ENCODE results near the gene TSPAN6.

The TSPAN6 gene

DNA sequence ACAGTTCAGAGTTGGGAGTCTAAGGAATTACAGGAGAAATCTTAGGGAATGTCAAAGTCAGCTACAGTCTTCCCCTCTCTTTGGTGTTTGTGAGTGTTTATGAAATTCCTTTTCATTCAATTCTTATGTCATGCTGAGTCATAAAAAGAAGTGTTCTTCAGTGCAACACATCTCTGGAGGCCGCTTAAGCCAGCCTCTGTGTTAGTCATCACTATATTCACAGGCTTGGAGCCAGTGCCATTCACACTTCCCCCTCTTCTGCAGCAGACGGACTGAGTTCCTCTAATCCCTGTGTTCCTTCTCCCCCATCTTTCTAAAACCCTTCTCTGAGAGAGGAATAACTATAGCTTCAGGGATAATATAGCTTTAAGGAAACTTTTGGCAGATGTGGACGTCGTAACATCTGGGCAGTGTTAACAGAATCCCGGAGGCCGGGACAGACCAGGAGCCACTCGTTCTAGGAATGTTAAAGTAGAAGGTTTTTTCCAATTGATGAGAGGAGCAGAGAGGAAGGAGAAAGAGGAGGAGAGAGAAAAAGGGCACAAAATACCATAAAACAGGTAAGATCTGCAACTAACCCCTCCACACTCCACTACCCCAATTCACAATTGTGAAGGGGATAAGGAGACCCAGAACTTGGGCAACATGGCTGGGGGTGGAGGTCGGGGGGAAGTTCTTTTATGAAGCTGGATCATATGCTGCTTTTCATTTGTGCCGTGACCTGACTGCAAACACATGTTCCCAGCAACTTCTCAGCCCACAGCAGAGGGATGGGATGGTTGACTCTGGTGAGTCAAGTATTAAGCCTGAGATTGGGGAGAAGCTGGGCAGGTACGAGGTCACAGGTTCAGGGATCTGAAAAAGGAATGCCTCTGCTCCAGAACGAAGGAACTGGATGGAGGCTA lies 7.6 kb upstream of the TSPAN6 start, which contains the start of gene SRPX2:
Gene SRPX2 (plus strand): TSS at position 244 of the 905 bp plus-strand sequence. CDS start 2,124 bp downstream, outside the sequence.
- peak; percentile 96 for ATAC-seq
- TF ChIP-seq ZC3H10 (CRISPR knock-in tag; IDR thresholded peaks at IDR 0.05): no peak
- TF ChIP-seq, protein P1, sequence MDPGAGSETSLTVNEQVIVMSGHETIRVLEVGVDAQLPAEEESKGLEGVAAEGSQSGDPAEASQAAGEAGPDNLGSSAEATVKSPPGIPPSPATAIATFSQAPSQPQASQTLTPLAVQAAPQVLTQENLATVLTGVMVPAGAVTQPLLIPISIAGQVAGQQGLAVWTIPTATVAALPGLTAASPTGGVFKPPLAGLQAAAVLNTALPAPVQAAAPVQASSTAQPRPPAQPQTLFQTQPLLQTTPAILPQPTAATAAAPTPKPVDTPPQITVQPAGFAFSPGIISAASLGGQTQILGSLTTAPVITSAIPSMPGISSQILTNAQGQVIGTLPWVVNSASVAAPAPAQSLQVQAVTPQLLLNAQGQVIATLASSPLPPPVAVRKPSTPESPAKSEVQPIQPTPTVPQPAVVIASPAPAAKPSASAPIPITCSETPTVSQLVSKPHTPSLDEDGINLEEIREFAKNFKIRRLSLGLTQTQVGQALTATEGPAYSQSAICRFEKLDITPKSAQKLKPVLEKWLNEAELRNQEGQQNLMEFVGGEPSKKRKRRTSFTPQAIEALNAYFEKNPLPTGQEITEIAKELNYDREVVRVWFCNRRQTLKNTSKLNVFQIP (CRISPR knock-in tag; IDR thresholded peaks at IDR 0.05; ENCODE audit: borderline replicate concordance, low read depth): no peak
- TF ChIP-seq ZNF8 (CRISPR knock-in tag; IDR thresholded peaks at IDR 0.05): no peak
- TF ChIP-seq ZNF70 (CRISPR knock-in tag; IDR thresholded peaks at IDR 0.05): no peak
- TF ChIP-seq ZFP3 (CRISPR knock-in tag; IDR thresholded peaks at IDR 0.05): no peak
- TF ChIP-seq ZFP30 (CRISPR knock-in tag; IDR thresholded peaks at IDR 0.05): no peak
- no peak for TF ChIP-seq ESRRG (CRISPR knock-in tag; IDR thresholded peaks at IDR 0.05)
- TF ChIP-seq, protein P2, sequence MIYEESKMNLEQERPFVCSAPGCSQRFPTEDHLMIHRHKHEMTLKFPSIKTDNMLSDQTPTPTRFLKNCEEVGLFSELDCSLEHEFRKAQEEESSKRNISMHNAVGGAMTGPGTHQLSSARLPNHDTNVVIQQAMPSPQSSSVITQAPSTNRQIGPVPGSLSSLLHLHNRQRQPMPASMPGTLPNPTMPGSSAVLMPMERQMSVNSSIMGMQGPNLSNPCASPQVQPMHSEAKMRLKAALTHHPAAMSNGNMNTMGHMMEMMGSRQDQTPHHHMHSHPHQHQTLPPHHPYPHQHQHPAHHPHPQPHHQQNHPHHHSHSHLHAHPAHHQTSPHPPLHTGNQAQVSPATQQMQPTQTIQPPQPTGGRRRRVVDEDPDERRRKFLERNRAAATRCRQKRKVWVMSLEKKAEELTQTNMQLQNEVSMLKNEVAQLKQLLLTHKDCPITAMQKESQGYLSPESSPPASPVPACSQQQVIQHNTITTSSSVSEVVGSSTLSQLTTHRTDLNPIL (CRISPR knock-in tag; IDR thresholded peaks at IDR 0.05; ENCODE audit: low read depth): no peak
- TF ChIP-seq TOX (CRISPR knock-in tag; IDR thresholded peaks at IDR 0.05; ENCODE audit: borderline replicate concordance): no peak
- no peak for TF ChIP-seq PPARA (CRISPR knock-in tag; IDR thresholded peaks at IDR 0.05; ENCODE audit: borderline replicate concordance)
- TF ChIP-seq SNAI2 (CRISPR knock-in tag; IDR thresholded peaks at IDR 0.05): no peak

DNA sequence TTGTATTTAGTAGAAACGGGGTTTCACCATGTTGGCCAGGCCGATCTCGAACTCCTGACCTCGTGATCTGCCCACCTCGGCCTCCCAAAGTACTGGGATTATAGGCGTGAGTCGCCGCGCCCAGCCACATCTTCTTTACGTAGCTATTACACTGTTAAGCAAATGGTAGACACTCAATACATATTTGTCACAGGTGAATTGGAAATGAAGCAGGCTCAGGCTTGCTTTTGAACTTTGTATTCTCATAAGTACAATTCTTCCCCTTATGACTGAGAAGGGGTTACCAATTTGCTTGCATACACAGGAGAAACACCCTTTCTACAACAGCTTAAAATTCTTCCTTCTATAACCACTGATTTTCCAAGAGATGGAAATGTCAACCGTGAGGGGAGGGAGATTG lies 6.6 kb upstream of the TSPAN6 start:
- no peak for TF ChIP-seq GLIS3 (CRISPR knock-in tag; IDR thresholded peaks at IDR 0.05)
- TF ChIP-seq ESRRG (CRISPR knock-in tag; IDR thresholded peaks at IDR 0.05): no peak
- no peak for TF ChIP-seq TCF4 (CRISPR knock-in tag; IDR thresholded peaks at IDR 0.05; ENCODE audit: borderline replicate concordance)
- no peak for TF ChIP-seq OSR1 (CRISPR knock-in tag; IDR thresholded peaks at IDR 0.05)
- no peak for TF ChIP-seq CSDC2 (CRISPR knock-in tag; IDR thresholded peaks at IDR 0.05)
- TF ChIP-seq, protein P2 (CRISPR knock-in tag; IDR thresholded peaks at IDR 0.05; ENCODE audit: low read depth): no peak
- TF ChIP-seq ZNF70 (CRISPR knock-in tag; IDR thresholded peaks at IDR 0.05): no peak
- TF ChIP-seq, protein P3, sequence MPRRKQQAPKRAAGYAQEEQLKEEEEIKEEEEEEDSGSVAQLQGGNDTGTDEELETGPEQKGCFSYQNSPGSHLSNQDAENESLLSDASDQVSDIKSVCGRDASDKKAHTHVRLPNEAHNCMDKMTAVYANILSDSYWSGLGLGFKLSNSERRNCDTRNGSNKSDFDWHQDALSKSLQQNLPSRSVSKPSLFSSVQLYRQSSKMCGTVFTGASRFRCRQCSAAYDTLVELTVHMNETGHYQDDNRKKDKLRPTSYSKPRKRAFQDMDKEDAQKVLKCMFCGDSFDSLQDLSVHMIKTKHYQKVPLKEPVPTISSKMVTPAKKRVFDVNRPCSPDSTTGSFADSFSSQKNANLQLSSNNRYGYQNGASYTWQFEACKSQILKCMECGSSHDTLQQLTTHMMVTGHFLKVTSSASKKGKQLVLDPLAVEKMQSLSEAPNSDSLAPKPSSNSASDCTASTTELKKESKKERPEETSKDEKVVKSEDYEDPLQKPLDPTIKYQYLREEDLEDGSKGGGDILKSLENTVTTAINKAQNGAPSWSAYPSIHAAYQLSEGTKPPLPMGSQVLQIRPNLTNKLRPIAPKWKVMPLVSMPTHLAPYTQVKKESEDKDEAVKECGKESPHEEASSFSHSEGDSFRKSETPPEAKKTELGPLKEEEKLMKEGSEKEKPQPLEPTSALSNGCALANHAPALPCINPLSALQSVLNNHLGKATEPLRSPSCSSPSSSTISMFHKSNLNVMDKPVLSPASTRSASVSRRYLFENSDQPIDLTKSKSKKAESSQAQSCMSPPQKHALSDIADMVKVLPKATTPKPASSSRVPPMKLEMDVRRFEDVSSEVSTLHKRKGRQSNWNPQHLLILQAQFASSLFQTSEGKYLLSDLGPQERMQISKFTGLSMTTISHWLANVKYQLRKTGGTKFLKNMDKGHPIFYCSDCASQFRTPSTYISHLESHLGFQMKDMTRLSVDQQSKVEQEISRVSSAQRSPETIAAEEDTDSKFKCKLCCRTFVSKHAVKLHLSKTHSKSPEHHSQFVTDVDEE (CRISPR knock-in tag; IDR thresholded peaks at IDR 0.05): no peak
- TF ChIP-seq, protein P4, sequence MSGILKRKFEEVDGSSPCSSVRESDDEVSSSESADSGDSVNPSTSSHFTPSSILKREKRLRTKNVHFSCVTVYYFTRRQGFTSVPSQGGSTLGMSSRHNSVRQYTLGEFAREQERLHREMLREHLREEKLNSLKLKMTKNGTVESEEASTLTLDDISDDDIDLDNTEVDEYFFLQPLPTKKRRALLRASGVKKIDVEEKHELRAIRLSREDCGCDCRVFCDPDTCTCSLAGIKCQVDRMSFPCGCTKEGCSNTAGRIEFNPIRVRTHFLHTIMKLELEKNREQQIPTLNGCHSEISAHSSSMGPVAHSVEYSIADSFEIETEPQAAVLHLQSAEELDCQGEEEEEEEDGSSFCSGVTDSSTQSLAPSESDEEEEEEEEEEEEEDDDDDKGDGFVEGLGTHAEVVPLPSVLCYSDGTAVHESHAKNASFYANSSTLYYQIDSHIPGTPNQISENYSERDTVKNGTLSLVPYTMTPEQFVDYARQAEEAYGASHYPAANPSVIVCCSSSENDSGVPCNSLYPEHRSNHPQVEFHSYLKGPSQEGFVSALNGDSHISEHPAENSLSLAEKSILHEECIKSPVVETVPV (CRISPR knock-in tag; IDR thresholded peaks at IDR 0.05): no peak
- TF ChIP-seq ZNF565 (CRISPR knock-in tag; conservative IDR thresholded peaks at IDR 0.05; ENCODE audit: low read depth): no peak
- no peak for TF ChIP-seq PPARA (CRISPR knock-in tag; IDR thresholded peaks at IDR 0.05; ENCODE audit: borderline replicate concordance)
- TF ChIP-seq, protein P1 (CRISPR knock-in tag; IDR thresholded peaks at IDR 0.05; ENCODE audit: borderline replicate concordance, low read depth): no peak
- no peak for TF ChIP-seq ZNF8 (CRISPR knock-in tag; IDR thresholded peaks at IDR 0.05)
- no peak for TF ChIP-seq RARB (CRISPR knock-in tag; IDR thresholded peaks at IDR 0.05)
- TF ChIP-seq, protein P5, sequence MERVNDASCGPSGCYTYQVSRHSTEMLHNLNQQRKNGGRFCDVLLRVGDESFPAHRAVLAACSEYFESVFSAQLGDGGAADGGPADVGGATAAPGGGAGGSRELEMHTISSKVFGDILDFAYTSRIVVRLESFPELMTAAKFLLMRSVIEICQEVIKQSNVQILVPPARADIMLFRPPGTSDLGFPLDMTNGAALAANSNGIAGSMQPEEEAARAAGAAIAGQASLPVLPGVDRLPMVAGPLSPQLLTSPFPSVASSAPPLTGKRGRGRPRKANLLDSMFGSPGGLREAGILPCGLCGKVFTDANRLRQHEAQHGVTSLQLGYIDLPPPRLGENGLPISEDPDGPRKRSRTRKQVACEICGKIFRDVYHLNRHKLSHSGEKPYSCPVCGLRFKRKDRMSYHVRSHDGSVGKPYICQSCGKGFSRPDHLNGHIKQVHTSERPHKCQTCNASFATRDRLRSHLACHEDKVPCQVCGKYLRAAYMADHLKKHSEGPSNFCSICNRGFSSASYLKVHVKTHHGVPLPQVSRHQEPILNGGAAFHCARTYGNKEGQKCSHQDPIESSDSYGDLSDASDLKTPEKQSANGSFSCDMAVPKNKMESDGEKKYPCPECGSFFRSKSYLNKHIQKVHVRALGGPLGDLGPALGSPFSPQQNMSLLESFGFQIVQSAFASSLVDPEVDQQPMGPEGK (CRISPR knock-in tag; IDR thresholded peaks at IDR 0.05; ENCODE audit: borderline replicate concordance): no peak
- TF ChIP-seq TOX (CRISPR knock-in tag; IDR thresholded peaks at IDR 0.05; ENCODE audit: borderline replicate concordance): no peak
- TF ChIP-seq SNAI2 (CRISPR knock-in tag; IDR thresholded peaks at IDR 0.05): no peak
- TF ChIP-seq BACH2 (CRISPR knock-in tag; IDR thresholded peaks at IDR 0.05; ENCODE audit: borderline replicate concordance): no peak
- ATAC-seq: no peak

Measured in SK-N-SH treated with all-trans-retinoic acid at 6 μM for 48 hours (cell line).